ENCODE results near the gene RAB5B. TPM values are rescaled to one million over a fixed set of nuclear protein-coding genes. Genes with fewer than 3 reads are reported as not detected.

Gene RAB5B
- polyA plus RNA-seq, 3 donors = 44.0 to 63.0 (median 48.5) TPM

DNA sequence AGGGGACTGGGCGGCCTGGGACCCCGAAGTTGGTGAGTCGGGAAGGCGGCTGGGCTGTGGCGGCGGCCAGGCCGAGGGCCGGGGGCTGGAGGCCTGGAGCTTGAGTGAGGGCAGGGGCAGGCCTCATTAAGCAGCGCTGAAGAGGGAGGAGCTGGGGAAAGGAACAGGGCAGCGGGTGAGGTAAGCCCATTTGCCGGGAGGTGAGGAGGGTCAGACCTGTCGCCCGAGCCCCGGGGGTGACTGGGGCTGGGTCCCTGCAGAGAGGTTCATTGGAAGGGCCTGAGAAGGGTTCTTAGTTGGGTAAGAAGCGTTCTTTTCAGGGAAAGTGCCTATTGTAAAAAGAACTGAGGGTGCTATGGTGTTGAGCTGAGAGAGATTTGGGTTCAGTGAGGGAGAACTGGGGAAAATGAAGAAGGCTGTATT is 441 bp downstream of the RAB5B start:
- Mint-ChIP-seq H3K4me1 (peaks cover 24% of the 10 kb centered on the region), H3K27ac (no peak overlapping the region), H3K4me3 (no peak overlapping the region), H3K9me3 (peaks cover 0 to 3% (median 0%) of the 10 kb centered on the region in 7 donors), H3K27me3 (ENCODE audit: low read depth in 3 of 3) (peaks cover 0 to 2% (median 0%) of the 10 kb centered on the region in 3 donors), H3K36me3 (peaks cover 12 to 20% of the 10 kb centered on the region in 2 donors)
- TF ChIP-seq, protein P1, sequence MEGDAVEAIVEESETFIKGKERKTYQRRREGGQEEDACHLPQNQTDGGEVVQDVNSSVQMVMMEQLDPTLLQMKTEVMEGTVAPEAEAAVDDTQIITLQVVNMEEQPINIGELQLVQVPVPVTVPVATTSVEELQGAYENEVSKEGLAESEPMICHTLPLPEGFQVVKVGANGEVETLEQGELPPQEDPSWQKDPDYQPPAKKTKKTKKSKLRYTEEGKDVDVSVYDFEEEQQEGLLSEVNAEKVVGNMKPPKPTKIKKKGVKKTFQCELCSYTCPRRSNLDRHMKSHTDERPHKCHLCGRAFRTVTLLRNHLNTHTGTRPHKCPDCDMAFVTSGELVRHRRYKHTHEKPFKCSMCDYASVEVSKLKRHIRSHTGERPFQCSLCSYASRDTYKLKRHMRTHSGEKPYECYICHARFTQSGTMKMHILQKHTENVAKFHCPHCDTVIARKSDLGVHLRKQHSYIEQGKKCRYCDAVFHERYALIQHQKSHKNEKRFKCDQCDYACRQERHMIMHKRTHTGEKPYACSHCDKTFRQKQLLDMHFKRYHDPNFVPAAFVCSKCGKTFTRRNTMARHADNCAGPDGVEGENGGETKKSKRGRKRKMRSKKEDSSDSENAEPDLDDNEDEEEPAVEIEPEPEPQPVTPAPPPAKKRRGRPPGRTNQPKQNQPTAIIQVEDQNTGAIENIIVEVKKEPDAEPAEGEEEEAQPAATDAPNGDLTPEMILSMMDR (IDR thresholded peaks at IDR 0.05) = no peak
- no peaks in the 10 kb centered on the region for H3K9me3 ChIP-seq (replicated peaks in 1 of 2; ENCODE audit: control insufficient read depth in 1 of 2, insufficient read depth in 1 of 2, low read length in 2 of 2)
- H4K20me1 ChIP-seq (ENCODE audit: insufficient read depth, low read length) = peaks cover 27% of the 10 kb centered on the region
- no peaks in the 10 kb centered on the region for H3K36me3 ChIP-seq (replicated peaks in 1 of 2; ENCODE audit: control insufficient read depth in 1 of 2, insufficient read depth in 2 of 2, low read length in 2 of 2)
- peak; percentile 22 to 50 (median 27) for DNase-seq
- H3K4me3 ChIP-seq (replicated peaks in 1 of 3; ENCODE audit: low read depth in 2 of 3, low read length in 3 of 3) = peak overlapping the region; percentile 77 to 92 (median 82)
- H3K4me1 ChIP-seq (ENCODE audit: control insufficient read depth in 1 of 2, insufficient read depth in 2 of 2, low read length in 2 of 2) = peaks cover 26 to 42% of the 10 kb centered on the region in 2 donors
- peaks cover 52% of the 10 kb centered on the region for H3K79me2 ChIP-seq (ENCODE audit: insufficient read depth, low read length)
- no peaks in the 10 kb centered on the region for H3K27me3 ChIP-seq (ENCODE audit: control insufficient read depth in 2 of 2, insufficient read depth in 2 of 2, low read length in 2 of 2)
- peak overlapping the region; percentile 92 for H3K9ac ChIP-seq (ENCODE audit: insufficient read depth, low read length, poor library complexity, severe bottlenecking)
- 1% methylated on average over 15 of the region's 15 CpGs for WGBS (ENCODE audit: insufficient coverage)
- H3K27ac ChIP-seq (ENCODE audit: low read depth in 1 of 2, low read length in 2 of 2) = peak overlapping the region; percentile 64 to 87
- peak overlapping the region; percentile 83 for H2AFZ ChIP-seq (ENCODE audit: insufficient read depth, low read depth, low read length, poor library complexity, severe bottlenecking)
- peak overlapping the region; percentile 97 for H3K4me2 ChIP-seq (replicated peaks; ENCODE audit: extremely low read depth, low read length, poor library complexity, severe bottlenecking)
- intact Hi-C loops (cut with micrococcal nuclease) = loop anchor here in 1 of 2 donors (5.0 to 10.0 kb wide), 2 partner anchors 47 to 140 kb away; partner anchors contain the start of genes PYM1, RPL41 and ZC3H10

DNA sequence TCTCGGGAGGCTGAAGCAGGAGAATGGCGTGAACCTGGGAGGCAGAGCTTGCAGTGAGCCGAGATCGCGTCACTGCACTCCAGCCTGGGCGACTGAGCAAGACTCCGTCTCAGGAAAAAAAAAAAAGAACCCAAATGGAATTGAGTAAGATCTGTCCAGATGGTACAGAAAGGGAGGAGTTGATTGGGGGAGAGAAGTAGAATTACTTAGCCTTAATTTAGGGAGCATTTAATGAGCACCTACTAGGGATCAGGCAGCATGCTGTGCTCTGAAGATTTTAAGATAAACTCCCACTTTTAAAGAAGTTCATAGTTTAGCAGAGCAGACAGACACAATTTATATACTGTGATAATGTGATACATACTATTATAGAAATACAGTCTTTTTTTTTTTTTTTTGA is 4.5 kb downstream of the RAB5B start:
- peak overlapping the region in 3 of 7 donors; percentile 17 to 80 (median 47) for H3K27ac Mint-ChIP-seq
- H3K79me2 ChIP-seq (ENCODE audit: insufficient read depth, low read length) = peaks cover 54% of the 10 kb centered on the region

More for the DNA sequence above, 4.5 kb downstream of the RAB5B start:
- no peaks in the 10 kb centered on the region for H3K9me3 ChIP-seq (replicated peaks in 1 of 2; ENCODE audit: control insufficient read depth in 1 of 2, insufficient read depth in 1 of 2, low read length in 2 of 2)
- H3K4me3 ChIP-seq (replicated peaks in 1 of 3; ENCODE audit: low read depth in 2 of 3, low read length in 3 of 3) = no peak overlapping the region
- Mint-ChIP-seq H3K36me3 (peaks cover 23 to 44% of the 10 kb centered on the region in 2 donors), H3K9me3 (peaks cover 0 to 3% (median 0%) of the 10 kb centered on the region in 7 donors), H3K27me3 (ENCODE audit: low read depth in 3 of 3) (peaks cover 0 to 2% (median 0%) of the 10 kb centered on the region in 3 donors), H3K4me1 (peaks cover 32% of the 10 kb centered on the region), H3K4me3 (no peak overlapping the region)
- no peak overlapping the region for H3K9ac ChIP-seq (ENCODE audit: insufficient read depth, low read length, poor library complexity, severe bottlenecking)
- no peak for DNase-seq
- H3K36me3 ChIP-seq (replicated peaks in 1 of 2; ENCODE audit: control insufficient read depth in 1 of 2, insufficient read depth in 2 of 2, low read length in 2 of 2) = peaks cover 11 to 21% of the 10 kb centered on the region in 2 donors
- H3K4me2 ChIP-seq (replicated peaks; ENCODE audit: extremely low read depth, low read length, poor library complexity, severe bottlenecking) = no peak overlapping the region
- no peaks in the 10 kb centered on the region for H3K27me3 ChIP-seq (ENCODE audit: control insufficient read depth in 2 of 2, insufficient read depth in 2 of 2, low read length in 2 of 2)
- no peak overlapping the region for H3K27ac ChIP-seq (ENCODE audit: low read depth in 1 of 2, low read length in 2 of 2)
- H3K4me1 ChIP-seq (ENCODE audit: control insufficient read depth in 1 of 2, insufficient read depth in 2 of 2, low read length in 2 of 2) = peaks cover 18 to 39% of the 10 kb centered on the region in 2 donors
- no peak overlapping the region for H2AFZ ChIP-seq (ENCODE audit: insufficient read depth, low read depth, low read length, poor library complexity, severe bottlenecking)
- intact Hi-C loops (cut with micrococcal nuclease) = loop anchor here in 1 of 2 donors (10.0 kb wide), 1 partner anchor 136 kb away; the partner anchor contains the start of genes RPL41 and ZC3H10
- WGBS (ENCODE audit: insufficient coverage) = 59% methylated on average over 6 of the region's 7 CpGs
- TF ChIP-seq, protein P1 (IDR thresholded peaks at IDR 0.05) = no peak
- peaks cover 31% of the 10 kb centered on the region for H4K20me1 ChIP-seq (ENCODE audit: insufficient read depth, low read length)
